GM19438 (cell line): Measurements from ENCODE around the gene FARSA.

Source experiments
- ATAC-seq: cut with Tn5 transposase; IDR thresholded peaks from one replicate; pipeline ENCODE4 v1.9.1; 2021; ENCODE audit warnings: low read depth; ENCODE audit not compliant: unreplicated experiment

The FARSA gene

GRCh38 chr19:12872941-12873890 is 60.3 kb downstream of the FARSA start:
- no peak for ATAC-seq
